Hepatocyte (in vitro differentiated cells): ENCODE results near the gene ST14. TPM values are rescaled to one million over a fixed set of nuclear protein-coding genes. Genes with fewer than 3 reads are reported as not detected.

Source experiments
- DNase-seq: peaks from one replicate; pipeline ENCODE4 v3.0.0-alpha.2; 2016; ENCODE audit warnings: low spot score
- H2AFZ ChIP-seq: fragments of 200-600 bp; sonication (generic); 2 replicates; pipeline ENCODE4 v1.6.0; 2016; ENCODE audit warnings: antibody characterized with exemption, mild to moderate bottlenecking
- H3K27ac ChIP-seq: fragments of 200-600 bp; sonication (generic); 2 replicates; pipeline ENCODE4 v1.5.1; 2016; ENCODE audit warnings: mild to moderate bottlenecking
- H3K27me3 ChIP-seq: fragments of 200-600 bp; sonication (generic); 2 replicates; pipeline ENCODE4 v1.6.1; 2016
- H3K36me3 ChIP-seq: fragments of 200-600 bp; sonication (generic); replicated peaks from 2 replicates; pipeline ENCODE4 v1.5.1; 2016; ENCODE audit warnings: low read depth; ENCODE audit not compliant: insufficient read depth
- H3K4me1 ChIP-seq: fragments of 200-600 bp; sonication (generic); 2 replicates; pipeline ENCODE4 v1.5.1; 2016; ENCODE audit warnings: mild to moderate bottlenecking, moderate library complexity; ENCODE audit not compliant: insufficient read depth
- H3K4me2 ChIP-seq: fragments of 200-600 bp; sonication (generic); 2 replicates; pipeline ENCODE4 v1.6.0; 2016
- H3K4me3 ChIP-seq: fragments of 200-600 bp; sonication (generic); 2 replicates; pipeline ENCODE4 v1.5.1; 2016; ENCODE audit warnings: mild to moderate bottlenecking
- H3K79me2 ChIP-seq: fragments of 200-600 bp; sonication (generic); 2 replicates; pipeline ENCODE4 v1.6.0; 2017; ENCODE audit warnings: mild to moderate bottlenecking
- H3K9me2 ChIP-seq: fragments of 200-600 bp; sonication (generic); replicated peaks from 2 replicates; pipeline ENCODE4 v1.6.0; 2017; ENCODE audit warnings: mild to moderate bottlenecking; ENCODE audit not compliant: insufficient read depth
- H3K9me3 ChIP-seq: fragments of 200-600 bp; sonication (generic); 2 replicates; pipeline ENCODE4 v1.5.1; 2016; ENCODE audit warnings: low read depth, mild to moderate bottlenecking
- H4K20me1 ChIP-seq: fragments of 200-600 bp; sonication (generic); 2 replicates; pipeline ENCODE4 v1.6.0; 2016; ENCODE audit warnings: mild to moderate bottlenecking; ENCODE audit not compliant: insufficient read depth, poor library complexity, severe bottlenecking
- CTCF ChIP-seq: fragments of 200-600 bp; sonication (generic); IDR thresholded peaks from 2 replicates; pipeline ENCODE4 v1.5.1; 2016; ENCODE audit warnings: antibody characterized with exemption, mild to moderate bottlenecking; ENCODE audit not compliant: poor library complexity
- EZH2 ChIP-seq: fragments of 200-600 bp; sonication (generic); IDR thresholded peaks from 2 replicates; pipeline ENCODE4 v1.6.1; 2016; ENCODE audit warnings: antibody characterized with exemption, mild to moderate bottlenecking, borderline replicate concordance
- EZH2phosphoT487 ChIP-seq: fragments of 200-600 bp; sonication (generic); IDR thresholded peaks from one replicate; pipeline ENCODE4 v1.6.1; 2018; ENCODE audit warnings: antibody characterized with exemption, mild to moderate bottlenecking, low read depth, moderate library complexity; ENCODE audit not compliant: unreplicated experiment, severe bottlenecking
- WGBS: methylation state at CpG from one replicate; pipeline ENCODE4 v1.1.6; 2016; ENCODE audit warnings: low lambda C conversion rate; ENCODE audit errors: missing lambda C conversion rate; 5-methylcytosine and 5-hydroxymethylcytosine counted together
- polyA plus RNA-seq: library from polyadenylated mRNA; unstranded; fragments of >200 nt; fragmentation: Nextera tagmentation; extraction: Ambion mirVana; gene quantifications from 2 replicates; pipeline ENCODE4 v1.2.1, GENCODE V29; 2016
- total RNA-seq: library from RNA; depleted of rRNA; stranded (reverse); fragments of >200 nt; gene quantifications from 2 replicates; pipeline ENCODE4 v1.2.3, GENCODE V29; 2014

Gene ST14
- total and polyA plus RNA-seq, 2 experiments from 2014 or later, result 85.2 to 93.3 TPM

- H3K4me3 ChIP-seq, result no peak overlapping the region
- 87% methylated on average over 9 of the region's 9 CpGs for WGBS
- H3K36me3 ChIP-seq, result no peaks in the 10 kb centered on the region
- TF ChIP-seq EZH2 (no peak), CTCF (no peak), EZH2phosphoT487 (no peak)
- H3K27ac ChIP-seq, result peak overlapping the region; percentile 72
- no peaks in the 10 kb centered on the region for H3K9me2 ChIP-seq
- H3K27me3 ChIP-seq, result no peaks in the 10 kb centered on the region
- DNase-seq, result no peak
- H2AFZ ChIP-seq, result no peak overlapping the region
- H3K4me2 ChIP-seq, result peak overlapping the region; percentile 38
- H3K9me3 ChIP-seq, result no peaks in the 10 kb centered on the region
- H3K79me2 ChIP-seq, result peaks cover 92% of the 10 kb centered on the region
- H4K20me1 ChIP-seq, result peaks cover 13% of the 10 kb centered on the region
- H3K4me1 ChIP-seq, result peaks cover 24% of the 10 kb centered on the region
These were observed 6.2 kb downstream of the ST14 start for GRCh38 chr11:130165601-130166456.

GRCh38 chr11:130166457-130166784 lies 6.8 kb downstream of the ST14 start:
- Histone ChIP-seq H3K27ac (peak overlapping the region; percentile 72), H2AFZ (no peak overlapping the region), H3K4me2 (peak overlapping the region; percentile 38), H3K9me3 (no peaks in the 10 kb centered on the region), H3K4me3 (no peak overlapping the region), H4K20me1 (peaks cover 14% of the 10 kb centered on the region), H3K9me2 (no peaks in the 10 kb centered on the region), H3K4me1 (peaks cover 20% of the 10 kb centered on the region), H3K27me3 (no peaks in the 10 kb centered on the region), H3K79me2 (peaks cover 91% of the 10 kb centered on the region), H3K36me3 (no peaks in the 10 kb centered on the region)
- DNase-seq, result peak; percentile 80
- no peak for TF ChIP-seq CTCF
- TF ChIP-seq EZH2phosphoT487, result no peak
- no peak for TF ChIP-seq EZH2
- 45% methylated on average over 4 of the region's 4 CpGs for WGBS

GRCh38 chr11:130167146-130167545 lies 7.6 kb downstream of the ST14 start:
- no peaks in the 10 kb centered on the region for H3K9me3 ChIP-seq
- H3K79me2 ChIP-seq, result peaks cover 88% of the 10 kb centered on the region
- no peak for DNase-seq
- peaks cover 10% of the 10 kb centered on the region for H4K20me1 ChIP-seq
- no peaks in the 10 kb centered on the region for H3K27me3 ChIP-seq
- H3K36me3 ChIP-seq, result no peaks in the 10 kb centered on the region
- H3K9me2 ChIP-seq, result no peaks in the 10 kb centered on the region
- no peak for TF ChIP-seq EZH2phosphoT487
- TF ChIP-seq CTCF, result no peak
- no peak for TF ChIP-seq EZH2
- H2AFZ ChIP-seq, result no peak overlapping the region
- peak overlapping the region; percentile 18 for H3K27ac ChIP-seq
- no peak overlapping the region for H3K4me3 ChIP-seq
- no peak overlapping the region for H3K4me2 ChIP-seq
- 100% methylated on average over 3 of the region's 3 CpGs for WGBS
- peaks cover 14% of the 10 kb centered on the region for H3K4me1 ChIP-seq
